CD4-positive, alpha-beta T cell treated with Interferon alpha-2 for 1 hour (primary cell): ENCODE results near the gene KIAA1217.
"Not testable (repeated sequence)": the region's sequence is repeated elsewhere in the genome, so short reads cannot be mapped to it uniquely, and the experiment has no call there.

Source experiments
- DNase-seq, 2 donors: peaks; one replicate each; pipeline ENCODE4 v3.0.0-alpha.2; 2020 to 2022

The KIAA1217 gene

DNA sequence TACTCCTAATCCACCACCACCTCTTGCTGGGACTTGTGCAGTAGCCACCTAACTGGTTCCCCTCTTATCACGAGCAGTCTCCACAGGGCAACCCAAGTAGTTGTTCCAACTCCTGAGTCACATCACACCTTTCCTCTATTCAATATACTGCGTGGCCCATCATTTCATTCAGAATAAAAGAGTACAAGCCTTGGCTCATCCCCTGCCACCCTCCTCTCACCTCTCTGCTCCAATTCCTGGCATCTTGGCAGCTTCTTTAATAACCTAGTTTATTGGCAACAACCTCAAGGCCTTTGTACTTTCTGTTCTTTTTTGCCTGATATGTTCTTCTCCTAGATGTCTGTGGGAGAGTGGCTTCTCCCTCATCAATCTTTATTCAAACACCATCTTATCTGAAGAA, 199.4 kb downstream of the KIAA1217 start:
- no peak for DNase-seq

DNA sequence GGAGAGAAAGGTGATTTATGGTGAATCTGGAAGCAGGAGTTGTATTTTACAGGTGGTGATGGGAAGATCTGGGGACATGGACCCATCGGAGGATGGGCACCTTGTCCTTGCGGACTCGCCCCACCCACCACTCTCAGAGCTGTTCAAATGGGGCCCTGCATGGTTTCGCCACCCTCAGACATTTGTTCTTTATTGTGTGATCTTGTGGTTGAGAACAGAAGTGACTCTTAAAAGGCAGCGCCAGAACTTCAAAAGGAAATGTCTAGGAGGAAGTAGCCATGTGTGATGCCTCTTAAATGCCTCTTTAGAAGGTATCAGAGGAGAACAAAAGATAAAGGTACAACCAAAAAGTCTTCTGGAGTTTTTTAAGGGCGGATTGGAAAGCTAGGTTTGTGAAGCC, 205.7 kb downstream of the KIAA1217 start:
- no peak for DNase-seq

GRCh38 chr10:24415455-24416125, 206.7 kb downstream of the KIAA1217 start:
- no peak for DNase-seq

DNA sequence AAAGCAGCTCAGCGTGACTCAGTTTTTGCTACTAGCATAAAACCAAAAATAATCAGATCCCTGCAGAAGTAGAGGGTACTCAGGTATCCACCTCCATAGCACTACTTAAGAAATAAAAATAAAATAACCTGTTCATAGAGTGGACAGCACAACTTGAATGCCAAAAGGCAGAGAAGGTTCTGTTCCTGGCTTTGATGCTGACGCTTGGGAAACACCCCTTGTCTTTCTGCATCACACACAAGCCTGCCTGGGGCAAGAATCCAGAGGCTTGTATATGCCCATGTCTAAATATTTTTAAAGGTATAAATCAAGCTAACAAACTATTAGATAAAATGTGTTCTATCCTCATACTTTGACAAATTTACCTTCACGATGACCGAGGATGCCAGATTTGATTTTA, 207.3 kb downstream of the KIAA1217 start:
- DNase-seq, result no peak

DNA sequence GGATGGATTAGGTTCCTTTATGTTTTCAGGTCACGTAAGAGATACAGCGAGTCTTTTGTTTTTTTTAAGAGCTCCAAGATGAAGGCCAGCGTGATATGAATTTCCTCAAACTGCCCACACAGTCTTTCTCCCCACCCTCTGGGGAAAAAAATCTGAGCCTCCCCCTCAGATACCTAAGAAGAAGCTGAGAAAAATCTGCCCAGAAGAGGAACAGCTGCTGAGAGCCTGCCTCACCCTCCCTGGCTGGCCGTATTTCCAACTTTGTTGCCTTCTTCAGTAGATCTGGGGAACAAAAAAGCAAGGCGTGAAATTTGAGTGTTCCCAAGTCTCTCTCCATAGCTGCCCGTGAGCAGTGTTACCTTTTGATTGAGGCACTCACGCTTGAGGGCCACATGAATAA, 208.1 kb downstream of the KIAA1217 start:
- DNase-seq, result no peak

DNA sequence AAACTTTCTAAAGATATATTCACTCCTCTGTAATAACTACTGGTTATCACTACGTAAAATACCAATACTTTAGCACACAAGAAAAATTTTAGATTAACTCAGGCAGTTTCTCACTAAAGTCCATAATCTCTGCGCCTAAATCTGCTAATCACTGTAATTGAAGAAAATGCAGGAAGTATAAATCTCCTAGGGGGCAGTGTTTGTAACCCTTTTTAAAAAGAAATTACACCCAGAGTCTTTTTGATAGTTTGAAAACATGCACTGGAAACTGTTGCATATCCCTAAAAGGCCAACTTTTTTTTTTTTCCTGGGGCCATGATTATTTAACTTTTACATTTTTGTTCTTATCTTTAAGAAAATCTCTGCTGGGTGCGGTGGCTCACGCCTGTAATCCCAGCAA, 209.6 kb downstream of the KIAA1217 start:
- DNase-seq, result no peak

GRCh38 chr10:24419066-24419465, 210.1 kb downstream of the KIAA1217 start:
- DNase-seq, result no peak

GRCh38 chr10:24425151-24425550, 216.2 kb downstream of the KIAA1217 start:
- no peak for DNase-seq

GRCh38 chr10:24427678-24428409, 218.9 kb downstream of the KIAA1217 start:
- DNase-seq, result no peak

DNA sequence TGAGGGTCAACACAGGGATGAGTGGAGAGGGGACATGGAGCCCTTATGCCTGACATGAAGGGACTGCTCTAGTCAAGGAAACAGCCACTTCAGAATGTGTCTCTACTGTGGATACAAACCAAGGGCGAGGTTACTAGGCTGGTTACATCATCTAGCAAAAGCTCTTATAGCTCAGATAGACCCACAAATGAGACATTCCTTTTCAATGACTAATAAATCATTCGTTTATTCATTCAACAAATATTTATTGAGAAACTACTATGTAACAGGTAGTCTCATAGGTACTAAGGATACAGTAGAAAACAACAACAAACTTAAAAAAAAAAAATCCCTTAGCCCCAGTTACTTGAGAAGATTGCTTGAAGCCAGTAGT, 219.5 kb downstream of the KIAA1217 start:
- DNase-seq, result no peak

DNA sequence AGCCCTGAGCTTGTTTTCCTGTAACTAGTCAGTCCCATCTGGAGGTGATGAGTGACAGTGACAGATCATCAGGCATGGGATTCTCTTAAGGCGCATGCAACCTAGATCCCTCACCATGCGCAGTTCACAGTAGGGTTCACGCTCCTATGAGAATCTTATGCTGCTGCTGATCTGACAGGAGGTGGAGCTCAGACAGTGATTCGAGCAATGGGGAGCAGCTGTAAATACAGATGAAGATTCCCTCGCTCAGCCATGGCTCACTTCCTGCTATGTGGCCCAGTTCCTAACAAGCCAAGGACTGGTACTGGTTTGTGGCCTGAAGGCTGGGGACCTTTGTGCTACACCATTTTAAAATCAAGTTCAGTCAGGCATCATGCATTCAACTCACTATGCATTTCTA, 221.7 kb downstream of the KIAA1217 start:
- DNase-seq, result no peak

GRCh38 chr10:24432478-24433416, 223.8 kb downstream of the KIAA1217 start:
- no peak for DNase-seq

GRCh38 chr10:24433705-24434104, 224.8 kb downstream of the KIAA1217 start:
- no peak for DNase-seq

DNA sequence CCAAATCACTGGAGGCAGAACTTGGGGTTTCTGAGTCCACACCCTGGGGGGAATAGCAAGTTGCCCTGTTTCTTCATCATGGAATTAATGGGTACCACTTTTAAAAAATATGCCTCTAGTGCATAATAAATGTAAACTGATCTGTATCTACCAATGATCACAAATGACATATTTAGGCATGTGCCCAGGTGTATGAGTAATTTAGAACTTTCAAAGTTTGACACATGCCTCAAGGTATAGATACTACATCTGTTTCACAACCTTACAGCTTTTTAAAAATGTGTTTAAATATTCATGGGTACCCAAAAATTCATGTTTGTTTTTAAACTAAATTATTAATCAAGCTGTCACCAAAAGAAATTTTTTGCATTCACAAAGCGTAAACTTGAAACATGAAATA, 226.0 kb downstream of the KIAA1217 start:
- no peak for DNase-seq

- DNase-seq, result no peak
These were observed 226.4 kb downstream of the KIAA1217 start for GRCh38 chr10:24435374-24435773.

DNA sequence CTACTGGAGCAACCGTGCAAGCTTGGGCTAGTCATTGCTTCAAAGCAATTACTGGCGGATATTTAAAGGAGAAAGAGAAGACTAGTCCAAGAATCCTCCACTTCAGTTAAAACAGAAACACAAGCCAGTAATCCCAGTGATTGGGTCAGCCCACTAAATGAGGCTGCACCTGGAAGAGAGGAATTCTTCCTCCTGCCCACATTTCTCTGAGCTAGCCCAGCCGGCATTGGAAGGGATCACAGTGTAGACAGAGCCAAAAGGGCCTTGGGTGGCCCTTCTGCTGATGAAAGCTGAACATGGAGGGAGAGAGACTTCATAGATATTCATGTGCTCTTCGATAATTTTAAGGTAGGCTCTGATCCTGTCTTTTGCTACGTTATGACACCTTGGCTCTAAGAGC, 228.4 kb downstream of the KIAA1217 start:
- DNase-seq, result no peak

DNA sequence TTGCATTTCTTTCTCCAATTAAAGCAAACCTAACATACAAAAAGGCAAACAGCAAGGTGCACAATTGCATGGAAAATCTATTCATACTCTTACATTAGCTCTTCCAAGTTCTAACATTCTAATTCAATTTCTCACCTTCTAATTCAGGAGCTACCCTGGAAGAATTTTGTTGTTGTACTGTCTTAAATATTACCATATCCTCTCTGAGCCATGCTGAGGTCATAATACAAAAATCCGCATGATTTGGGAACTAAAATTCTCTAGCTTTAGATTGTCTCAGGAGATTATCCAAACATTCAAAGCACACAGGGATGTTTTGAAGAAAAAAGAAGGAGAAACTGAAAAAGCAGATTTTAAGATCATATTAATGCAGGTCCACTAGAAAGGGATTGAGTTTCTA, 229.9 kb downstream of the KIAA1217 start:
- no peak for DNase-seq

- no peak for DNase-seq
These were observed 231.0 kb downstream of the KIAA1217 start for GRCh38 chr10:24439935-24440334.

DNA sequence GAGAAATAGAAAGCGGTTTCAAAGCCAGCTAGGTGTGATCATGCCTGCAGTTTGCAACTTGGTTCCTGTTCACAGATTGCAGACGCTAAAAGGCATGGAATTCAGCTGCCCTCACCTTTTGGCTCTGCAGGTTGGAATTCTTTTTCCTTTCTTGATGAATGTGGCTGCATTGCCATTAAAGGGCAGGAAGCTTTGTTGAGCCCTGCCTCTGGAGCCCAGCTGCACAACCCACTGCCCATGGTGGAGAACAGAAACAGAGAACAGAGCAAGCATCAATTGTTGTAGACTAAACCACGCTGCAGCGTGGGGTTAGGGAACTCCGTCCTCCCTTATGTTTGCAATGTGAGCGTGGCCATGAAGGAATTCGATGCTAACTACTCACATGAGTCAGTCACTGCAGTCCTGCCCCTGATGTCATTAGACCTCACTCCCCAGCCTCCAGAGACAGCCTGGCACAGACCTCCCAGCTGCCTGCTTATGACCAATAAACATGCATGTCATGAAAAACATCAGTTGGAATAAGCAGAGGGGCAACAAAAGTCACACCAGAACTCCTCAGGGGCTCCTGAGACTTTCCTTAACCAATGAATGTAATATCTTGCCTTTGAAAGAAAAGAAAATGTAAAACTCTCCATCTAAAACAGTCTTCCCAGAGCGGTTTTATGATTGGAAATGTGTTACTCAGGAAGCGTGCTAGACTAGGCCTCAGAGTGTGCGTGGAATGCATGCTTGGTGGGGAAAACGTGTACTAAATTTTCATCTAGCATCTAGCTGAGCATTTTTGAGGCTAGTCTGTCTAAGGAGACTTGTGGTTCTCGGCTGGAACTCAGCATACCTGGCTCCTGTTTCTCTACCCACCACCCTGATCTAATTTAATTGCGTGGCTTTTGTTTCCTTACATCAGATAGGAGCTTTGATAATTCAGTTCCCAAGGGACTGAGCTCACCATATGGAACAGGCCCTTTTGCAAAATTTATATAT, 232.2 kb downstream of the KIAA1217 start:
- no peak for DNase-seq

DNA sequence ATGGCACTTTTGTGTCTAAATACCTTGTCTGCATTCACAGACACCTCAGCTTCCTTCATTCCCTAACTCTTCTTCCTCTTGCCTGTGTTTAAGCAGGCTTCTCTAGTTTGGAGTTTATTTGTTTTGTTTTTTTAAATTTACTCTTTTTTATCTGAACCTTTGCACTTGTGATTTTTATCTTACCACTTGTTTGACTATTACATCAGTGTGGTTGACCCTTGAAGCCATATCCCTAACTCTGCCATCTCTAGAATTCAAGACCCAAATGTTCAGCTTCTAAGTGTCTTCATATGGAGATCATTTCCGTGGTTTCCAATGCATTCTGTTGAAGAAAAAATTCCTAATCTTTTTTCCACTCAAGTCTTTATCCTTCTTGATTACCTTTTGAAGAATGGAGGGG, 233.3 kb downstream of the KIAA1217 start:
- no peak for DNase-seq

GRCh38 chr10:24442641-24443174, 233.8 kb downstream of the KIAA1217 start:
- not testable (repeated sequence) for DNase-seq

DNA sequence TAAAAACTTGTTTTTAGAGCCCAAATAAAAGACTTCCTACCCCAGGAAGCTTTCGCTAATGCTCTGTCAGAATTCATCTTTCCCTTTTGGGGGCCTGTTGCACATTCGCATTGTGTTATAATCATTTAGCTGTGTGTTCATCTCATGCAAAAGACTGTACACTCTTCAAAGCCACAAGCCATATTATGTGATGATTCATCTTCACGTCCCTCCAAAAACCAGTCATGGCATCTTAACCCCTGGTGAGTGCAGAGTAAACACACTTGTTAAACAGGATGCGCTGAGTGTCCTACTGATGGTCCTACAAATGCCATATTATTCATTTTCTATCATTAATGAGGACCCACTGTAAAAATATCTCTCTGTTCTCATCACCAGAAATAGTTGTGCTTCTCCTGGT, 235.4 kb downstream of the KIAA1217 start:
- no peak for DNase-seq
